ENCODE data around the gene FBXO3.

Gene FBXO3

DNA sequence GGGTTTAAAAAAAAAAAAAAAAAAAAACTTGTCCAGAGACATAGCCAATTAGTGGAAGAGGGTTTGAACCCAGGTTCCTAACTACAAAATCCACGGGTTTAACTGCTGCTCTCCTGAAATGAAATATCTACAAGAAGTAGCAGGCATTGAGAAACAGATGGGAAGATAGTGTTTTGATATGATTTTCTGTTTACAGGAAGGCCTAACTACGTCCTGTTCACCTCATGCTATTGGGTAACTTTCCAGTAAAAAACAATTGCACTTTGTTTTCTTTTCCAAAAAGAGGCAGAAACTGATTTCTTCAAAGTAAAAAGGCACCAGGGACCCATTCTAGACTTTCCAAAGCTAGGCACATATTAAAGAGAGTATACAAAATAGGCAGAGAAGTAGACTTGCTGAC, 67.8 kb downstream of the FBXO3 start:
- Histone ChIP-seq H3K27me3 (ENCODE audit: control insufficient read depth, low read length) (no peaks in the 10 kb centered on the region), H3K9me3 (ENCODE audit: control insufficient read depth, insufficient read depth, low read length) (no peaks in the 10 kb centered on the region), H3K9me2 (replicated peaks; ENCODE audit: control insufficient read depth, low read length) (no peaks in the 10 kb centered on the region), H3K79me2 (ENCODE audit: control insufficient read depth, low read length) (no peaks in the 10 kb centered on the region), H3K4me3 (ENCODE audit: low read length) (no peak overlapping the region), H3K27ac (ENCODE audit: low read depth, low read length) (no peak overlapping the region), H3F3A (ENCODE audit: control insufficient read depth, insufficient read depth) (no peaks in the 10 kb centered on the region), H4K20me1 (ENCODE audit: control insufficient read depth, insufficient read depth, low read depth, low read length) (no peaks in the 10 kb centered on the region), H3K36me3 (ENCODE audit: control insufficient read depth, low read length) (peaks cover 7% of the 10 kb centered on the region), H3K4me2 (ENCODE audit: low read length) (no peak overlapping the region), H3K4me1 (ENCODE audit: control insufficient read depth, low read length) (peaks cover 3% of the 10 kb centered on the region)
- TF ChIP-seq EZH2phosphoT487 (IDR thresholded peaks at IDR 0.05; ENCODE audit: borderline replicate concordance, low read length) = no peak

DNA sequence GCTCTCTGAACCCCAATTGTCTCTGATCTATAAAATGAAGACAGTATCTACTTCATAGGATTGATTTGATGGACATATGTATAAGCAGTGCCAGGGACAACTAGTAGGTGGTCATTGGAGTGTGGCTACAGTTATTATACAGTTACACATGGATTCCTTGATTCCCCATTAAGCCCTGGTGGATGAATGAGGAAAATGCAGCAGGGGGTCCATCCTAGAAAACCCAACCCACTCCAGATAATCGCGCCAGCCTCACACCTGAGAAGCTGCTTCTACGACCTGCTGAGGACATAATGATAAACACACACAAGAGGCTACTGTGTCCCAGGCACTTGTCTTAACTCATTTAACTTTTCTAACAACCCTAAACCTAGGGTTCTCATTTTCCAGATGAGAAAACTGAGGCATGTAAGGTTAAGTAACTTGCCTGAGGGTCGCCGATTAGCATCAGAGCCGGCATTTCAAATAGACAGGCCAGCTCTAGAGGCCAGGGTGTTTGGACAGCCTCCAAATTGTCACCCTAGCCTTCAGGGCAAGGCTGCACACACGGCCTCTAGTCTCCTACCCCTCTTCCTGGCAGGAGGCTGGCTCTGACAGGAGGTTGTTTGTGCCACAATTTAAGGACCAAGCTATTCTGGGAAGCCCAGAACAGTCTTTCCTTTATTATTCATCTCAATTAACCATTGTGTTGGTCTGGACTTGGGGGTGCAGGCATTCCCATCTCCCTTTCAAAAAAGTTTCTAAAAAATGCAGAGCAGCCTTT, 69.9 kb downstream of the FBXO3 start:
- H3K27ac ChIP-seq (ENCODE audit: low read depth, low read length) = no peak overlapping the region
- H3K4me1 ChIP-seq (ENCODE audit: control insufficient read depth, low read length) = peaks cover 15% of the 10 kb centered on the region
- H4K20me1 ChIP-seq (ENCODE audit: control insufficient read depth, insufficient read depth, low read depth, low read length) = no peaks in the 10 kb centered on the region
- peaks cover under 1% of the 10 kb centered on the region; the same call in 1 of the 2 replicates for H3K36me3 ChIP-seq (ENCODE audit: control insufficient read depth, low read length)
- H3F3A ChIP-seq (ENCODE audit: control insufficient read depth, insufficient read depth) = no peaks in the 10 kb centered on the region
- no peak for TF ChIP-seq EZH2phosphoT487 (IDR thresholded peaks at IDR 0.05; ENCODE audit: borderline replicate concordance, low read length)
- TF ChIP-seq, protein P1, sequence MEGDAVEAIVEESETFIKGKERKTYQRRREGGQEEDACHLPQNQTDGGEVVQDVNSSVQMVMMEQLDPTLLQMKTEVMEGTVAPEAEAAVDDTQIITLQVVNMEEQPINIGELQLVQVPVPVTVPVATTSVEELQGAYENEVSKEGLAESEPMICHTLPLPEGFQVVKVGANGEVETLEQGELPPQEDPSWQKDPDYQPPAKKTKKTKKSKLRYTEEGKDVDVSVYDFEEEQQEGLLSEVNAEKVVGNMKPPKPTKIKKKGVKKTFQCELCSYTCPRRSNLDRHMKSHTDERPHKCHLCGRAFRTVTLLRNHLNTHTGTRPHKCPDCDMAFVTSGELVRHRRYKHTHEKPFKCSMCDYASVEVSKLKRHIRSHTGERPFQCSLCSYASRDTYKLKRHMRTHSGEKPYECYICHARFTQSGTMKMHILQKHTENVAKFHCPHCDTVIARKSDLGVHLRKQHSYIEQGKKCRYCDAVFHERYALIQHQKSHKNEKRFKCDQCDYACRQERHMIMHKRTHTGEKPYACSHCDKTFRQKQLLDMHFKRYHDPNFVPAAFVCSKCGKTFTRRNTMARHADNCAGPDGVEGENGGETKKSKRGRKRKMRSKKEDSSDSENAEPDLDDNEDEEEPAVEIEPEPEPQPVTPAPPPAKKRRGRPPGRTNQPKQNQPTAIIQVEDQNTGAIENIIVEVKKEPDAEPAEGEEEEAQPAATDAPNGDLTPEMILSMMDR (IDR thresholded peaks at IDR 0.05; ENCODE audit: low read depth, low read length, poor library complexity, severe bottlenecking) = no peak
- no peaks in the 10 kb centered on the region for H3K9me2 ChIP-seq (replicated peaks; ENCODE audit: control insufficient read depth, low read length)
- H3K4me2 ChIP-seq (ENCODE audit: low read length) = no peak overlapping the region
- H3K9me3 ChIP-seq (ENCODE audit: control insufficient read depth, insufficient read depth, low read length) = no peaks in the 10 kb centered on the region
- H3K79me2 ChIP-seq (ENCODE audit: control insufficient read depth, low read length) = no peaks in the 10 kb centered on the region
- H3K27me3 ChIP-seq (ENCODE audit: control insufficient read depth, low read length) = peaks cover 8% of the 10 kb centered on the region
- no peak overlapping the region for H3K4me3 ChIP-seq (ENCODE audit: low read length)

DNA sequence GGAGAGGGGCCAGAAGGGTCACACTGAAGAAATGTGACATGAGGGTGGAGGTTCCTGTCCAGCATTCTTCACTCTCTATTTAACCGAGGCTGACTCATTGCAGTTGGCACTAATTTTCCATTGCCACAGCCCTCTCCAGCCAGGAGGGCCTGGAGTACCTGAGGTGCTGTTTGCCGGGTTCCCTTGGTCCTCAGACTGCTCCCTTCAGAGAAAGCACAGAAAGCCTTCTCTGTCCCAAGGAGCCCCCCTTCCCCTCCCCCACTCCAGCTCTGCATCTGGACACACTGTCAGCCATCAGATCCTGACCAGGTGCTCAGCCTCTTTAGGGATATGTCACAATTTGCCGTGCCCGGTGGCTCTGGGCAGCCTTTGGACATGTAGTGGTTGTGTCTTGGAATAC, 70.5 kb downstream of the FBXO3 start:
- Histone ChIP-seq H3F3A (ENCODE audit: control insufficient read depth, insufficient read depth) (no peaks in the 10 kb centered on the region), H3K4me2 (ENCODE audit: low read length) (no peak overlapping the region), H3K9me3 (ENCODE audit: control insufficient read depth, insufficient read depth, low read length) (no peaks in the 10 kb centered on the region), H3K4me1 (ENCODE audit: control insufficient read depth, low read length) (peaks cover 15% of the 10 kb centered on the region), H3K27ac (ENCODE audit: low read depth, low read length) (no peak overlapping the region), H3K36me3 (ENCODE audit: control insufficient read depth, low read length) (no peaks in the 10 kb centered on the region; the same call in 1 of the 2 replicates), H4K20me1 (ENCODE audit: control insufficient read depth, insufficient read depth, low read depth, low read length) (no peaks in the 10 kb centered on the region), H3K79me2 (ENCODE audit: control insufficient read depth, low read length) (no peaks in the 10 kb centered on the region), H3K4me3 (ENCODE audit: low read length) (no peak overlapping the region), H3K9me2 (replicated peaks; ENCODE audit: control insufficient read depth, low read length) (no peaks in the 10 kb centered on the region), H3K27me3 (ENCODE audit: control insufficient read depth, low read length) (peaks cover 15% of the 10 kb centered on the region)
- TF ChIP-seq, protein P1 (IDR thresholded peaks at IDR 0.05; ENCODE audit: low read depth, low read length, poor library complexity, severe bottlenecking) = no peak
- no peak for TF ChIP-seq EZH2phosphoT487 (IDR thresholded peaks at IDR 0.05; ENCODE audit: borderline replicate concordance, low read length)

DNA sequence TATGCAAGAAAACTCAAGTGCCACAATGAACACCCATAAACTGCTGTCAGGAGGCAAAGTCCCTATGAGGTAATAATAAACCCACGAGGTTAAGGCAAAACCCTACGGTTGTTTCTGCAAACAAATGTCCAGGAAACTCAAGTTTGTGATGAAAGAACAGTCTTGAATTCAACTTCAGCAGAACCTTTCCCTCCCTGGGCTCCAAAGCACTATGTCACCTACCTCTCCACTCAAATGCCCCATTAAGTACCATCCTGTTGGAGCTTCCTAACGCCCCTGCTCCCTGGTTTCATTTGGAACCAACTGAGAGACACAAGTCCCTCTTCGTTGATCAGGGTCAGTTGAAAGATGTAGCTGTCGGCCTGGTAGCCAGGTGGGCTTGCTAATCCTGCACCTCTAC, 71.1 kb downstream of the FBXO3 start:
- no peaks in the 10 kb centered on the region for H3K79me2 ChIP-seq (ENCODE audit: control insufficient read depth, low read length)
- no peak overlapping the region for H3K4me2 ChIP-seq (ENCODE audit: low read length)
- no peaks in the 10 kb centered on the region; the same call in 1 of the 2 replicates for H3K36me3 ChIP-seq (ENCODE audit: control insufficient read depth, low read length)
- no peaks in the 10 kb centered on the region for H4K20me1 ChIP-seq (ENCODE audit: control insufficient read depth, insufficient read depth, low read depth, low read length)
- TF ChIP-seq, protein P1 (IDR thresholded peaks at IDR 0.05; ENCODE audit: low read depth, low read length, poor library complexity, severe bottlenecking) = no peak
- TF ChIP-seq EZH2phosphoT487 (IDR thresholded peaks at IDR 0.05; ENCODE audit: borderline replicate concordance, low read length) = no peak
- no peak overlapping the region for H3K27ac ChIP-seq (ENCODE audit: low read depth, low read length)
- no peak overlapping the region for H3K4me3 ChIP-seq (ENCODE audit: low read length)
- no peaks in the 10 kb centered on the region for H3K9me2 ChIP-seq (replicated peaks; ENCODE audit: control insufficient read depth, low read length)
- H3F3A ChIP-seq (ENCODE audit: control insufficient read depth, insufficient read depth) = no peaks in the 10 kb centered on the region
- H3K27me3 ChIP-seq (ENCODE audit: control insufficient read depth, low read length) = peaks cover 18% of the 10 kb centered on the region
- H3K9me3 ChIP-seq (ENCODE audit: control insufficient read depth, insufficient read depth, low read length) = no peaks in the 10 kb centered on the region
- H3K4me1 ChIP-seq (ENCODE audit: control insufficient read depth, low read length) = peaks cover 15% of the 10 kb centered on the region
